ENCODE measurements around the gene HACD2.

Gene HACD2

GRCh38 chr3:123534264-123534663 lies 50.6 kb downstream of the HACD2 start:
- TF ChIP-seq CTCF (conservative IDR thresholded peaks at IDR 0.05) = no peak
- no peak overlapping the region for H3K27ac ChIP-seq

- TF ChIP-seq CTCF (conservative IDR thresholded peaks at IDR 0.05) = no peak
Observed at GRCh38 chr3:123533554-123534159, 51.2 kb downstream of the HACD2 start.

GRCh38 chr3:123528130-123528529 lies 56.7 kb downstream of the HACD2 start:
- TF ChIP-seq CTCF (conservative IDR thresholded peaks at IDR 0.05) = no peak
- no peak overlapping the region for H3K27ac ChIP-seq

More at GRCh38 chr3:123533554-123534159, 51.2 kb downstream of the HACD2 start:
- H3K27ac ChIP-seq = no peak overlapping the region

GRCh38 chr3:123527046-123527445 lies 57.8 kb downstream of the HACD2 start:
- no peak overlapping the region for H3K27ac ChIP-seq
- TF ChIP-seq CTCF (conservative IDR thresholded peaks at IDR 0.05) = no peak

GRCh38 chr3:123526474-123526873 lies 58.4 kb downstream of the HACD2 start:
- no peak overlapping the region; the same call in 1 of the 2 replicates for H3K27ac ChIP-seq
- no peak for TF ChIP-seq CTCF (conservative IDR thresholded peaks at IDR 0.05)

DNA sequence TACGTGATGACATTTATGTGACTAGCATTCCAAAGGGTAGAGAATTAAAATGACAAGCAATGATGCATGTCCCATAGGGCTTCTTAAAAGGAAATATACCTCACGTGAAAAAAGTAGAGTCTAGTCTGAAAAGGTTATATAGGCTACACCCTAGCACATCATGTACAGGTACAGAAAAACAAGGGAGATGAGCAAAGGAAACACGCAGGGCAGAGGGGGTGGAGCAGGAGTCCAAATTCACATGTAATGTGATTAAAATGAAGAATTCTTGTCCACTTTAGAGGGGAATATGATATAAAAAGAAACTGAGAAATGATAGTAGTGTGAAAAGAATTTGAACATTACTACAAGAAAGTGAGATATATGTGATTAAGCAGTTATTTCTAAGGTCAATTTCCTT lies 59.4 kb downstream of the HACD2 start:
- peak overlapping the region; percentile 45 for H3K27ac ChIP-seq
- TF ChIP-seq CTCF (conservative IDR thresholded peaks at IDR 0.05) = no peak

DNA sequence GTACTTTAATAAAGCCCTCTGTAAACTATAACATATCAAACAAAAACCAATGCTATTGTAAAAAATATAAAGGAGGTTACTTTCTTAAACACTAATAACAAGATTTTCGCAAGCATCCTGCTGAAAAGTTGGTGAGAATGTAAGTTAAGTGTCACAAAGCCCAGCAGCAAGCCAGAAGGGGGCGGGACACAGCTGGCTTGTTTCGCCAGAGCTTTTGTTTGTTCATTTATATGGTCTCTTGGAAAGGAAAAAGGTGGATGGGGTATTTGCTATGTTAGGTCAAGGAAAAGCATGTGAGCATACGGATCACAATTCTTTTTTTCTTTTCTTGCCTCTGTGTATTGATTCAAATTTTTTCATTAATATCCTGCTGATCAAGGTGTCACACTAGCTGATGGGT lies 59.9 kb downstream of the HACD2 start:
- peak overlapping the region; percentile 45 for H3K27ac ChIP-seq
- TF ChIP-seq CTCF (conservative IDR thresholded peaks at IDR 0.05) = no peak
